ENCODE data around the gene ACAD11.
A peak's percentile ranks its signal among the peaks of the same experiment; 100 is the strongest.

The ACAD11 gene

GRCh38 chr3:132659365-132660051 lies at the start of gene ACAD11:
Gene ACAD11 (minus strand): TSS chr3:132659809. CDS start chr3:132659751, 58 bp downstream.
- peak; percentile 27 to 49 for DNase-seq

- no peak for DNase-seq
These were observed 44.1 kb upstream of the ACAD11 start for GRCh38 chr3:132703733-132704132.

GRCh38 chr3:132695422-132695821 lies 35.8 kb upstream of the ACAD11 start:
- DNase-seq, result no peak

- DNase-seq, result no peak
These were observed 35.4 kb upstream of the ACAD11 start for GRCh38 chr3:132694991-132695390.

- DNase-seq, result no peak
These were observed 30.4 kb upstream of the ACAD11 start for GRCh38 chr3:132690040-132690439.

- peak; percentile 46 to 48 for DNase-seq
These were observed 22.6 kb upstream of the ACAD11 start for GRCh38 chr3:132682201-132682600.

- DNase-seq, result no peak
These were observed 21.8 kb upstream of the ACAD11 start for GRCh38 chr3:132681421-132681820.

- no peak for DNase-seq
These were observed 20.3 kb upstream of the ACAD11 start for GRCh38 chr3:132679911-132680310.

GRCh38 chr3:132675408-132675807 lies 15.8 kb upstream of the ACAD11 start:
- DNase-seq, result no peak

- DNase-seq, result no peak
These were observed 9.7 kb upstream of the ACAD11 start for GRCh38 chr3:132669256-132669777.

- DNase-seq, result no peak
These were observed 5.7 kb upstream of the ACAD11 start for GRCh38 chr3:132665230-132665745.

- DNase-seq, result no peak
These were observed 2.6 kb upstream of the ACAD11 start for GRCh38 chr3:132662212-132662611.

- no peak for DNase-seq
These were observed 1.5 kb upstream of the ACAD11 start for GRCh38 chr3:132661101-132661500.

- no peak for DNase-seq
These were observed 1.1 kb upstream of the ACAD11 start for GRCh38 chr3:132660811-132661070.

GRCh38 chr3:132660052-132660810 lies 622 bp upstream of the ACAD11 start, which contains the start of gene UBA5:
Gene UBA5 (plus strand): TSS chr3:132660329. CDS start chr3:132660538, 209 bp downstream.
- peak in 1 of 2 experiments; percentile 49 for DNase-seq

- no peak for DNase-seq
These were observed 627 bp downstream of the ACAD11 start for GRCh38 chr3:132659000-132659364.

- no peak for DNase-seq
These were observed 1.5 kb downstream of the ACAD11 start for GRCh38 chr3:132657869-132658747.

GRCh38 chr3:132655471-132655870 lies 4.1 kb downstream of the ACAD11 start:
- no peak for DNase-seq

GRCh38 chr3:132654721-132655120 lies 4.9 kb downstream of the ACAD11 start:
- no peak for DNase-seq

GRCh38 chr3:132654190-132654589 lies 5.4 kb downstream of the ACAD11 start:
- DNase-seq, result no peak

GRCh38 chr3:132652640-132653270 lies 6.9 kb downstream of the ACAD11 start:
- DNase-seq, result no peak

GRCh38 chr3:132650153-132650552 lies 9.5 kb downstream of the ACAD11 start:
- DNase-seq, result no peak

GRCh38 chr3:132645058-132645457 lies 14.6 kb downstream of the ACAD11 start:
- DNase-seq, result no peak
